ENCODE results near the gene MAN2A1. TPM values are rescaled to one million over a fixed set of nuclear protein-coding genes. Genes with fewer than 3 reads are reported as not detected.

Gene MAN2A1
- polyA plus RNA-seq, 1 experiment: 55.8 TPM

DNA sequence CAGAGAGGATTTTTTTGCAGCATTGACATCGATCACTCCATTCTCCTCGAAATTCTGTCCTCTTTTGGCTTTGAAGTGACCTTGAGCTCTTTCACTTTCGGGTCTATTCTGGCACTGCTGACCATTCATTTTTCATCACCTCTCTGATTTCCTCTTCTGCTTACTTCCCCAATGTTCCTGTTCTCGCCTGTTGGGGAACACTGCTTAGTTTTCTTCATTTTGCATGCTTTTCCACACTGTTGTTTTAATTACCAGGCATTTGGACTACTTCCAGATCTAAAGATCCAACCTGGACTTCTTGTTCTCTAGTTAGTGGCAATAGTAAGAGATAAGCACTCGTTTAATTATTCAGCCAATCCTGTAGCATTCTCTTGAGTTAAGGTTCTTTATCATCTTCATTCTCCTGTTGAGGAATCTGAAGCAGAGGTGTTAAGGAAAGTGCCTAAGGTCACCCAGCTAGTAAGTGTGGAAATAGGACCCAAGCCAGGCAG lies 53.4 kb downstream of the MAN2A1 start:
- no peaks in the 10 kb centered on the region for H3K27me3 ChIP-seq (ENCODE audit: control insufficient read depth, insufficient read depth, low read length)
- no peaks in the 10 kb centered on the region for H3K9me3 ChIP-seq (ENCODE audit: control insufficient read depth, insufficient read depth, low read length)
- no peak for DNase-seq (ENCODE audit: low read depth, low spot score)
- TF ChIP-seq, protein P1, sequence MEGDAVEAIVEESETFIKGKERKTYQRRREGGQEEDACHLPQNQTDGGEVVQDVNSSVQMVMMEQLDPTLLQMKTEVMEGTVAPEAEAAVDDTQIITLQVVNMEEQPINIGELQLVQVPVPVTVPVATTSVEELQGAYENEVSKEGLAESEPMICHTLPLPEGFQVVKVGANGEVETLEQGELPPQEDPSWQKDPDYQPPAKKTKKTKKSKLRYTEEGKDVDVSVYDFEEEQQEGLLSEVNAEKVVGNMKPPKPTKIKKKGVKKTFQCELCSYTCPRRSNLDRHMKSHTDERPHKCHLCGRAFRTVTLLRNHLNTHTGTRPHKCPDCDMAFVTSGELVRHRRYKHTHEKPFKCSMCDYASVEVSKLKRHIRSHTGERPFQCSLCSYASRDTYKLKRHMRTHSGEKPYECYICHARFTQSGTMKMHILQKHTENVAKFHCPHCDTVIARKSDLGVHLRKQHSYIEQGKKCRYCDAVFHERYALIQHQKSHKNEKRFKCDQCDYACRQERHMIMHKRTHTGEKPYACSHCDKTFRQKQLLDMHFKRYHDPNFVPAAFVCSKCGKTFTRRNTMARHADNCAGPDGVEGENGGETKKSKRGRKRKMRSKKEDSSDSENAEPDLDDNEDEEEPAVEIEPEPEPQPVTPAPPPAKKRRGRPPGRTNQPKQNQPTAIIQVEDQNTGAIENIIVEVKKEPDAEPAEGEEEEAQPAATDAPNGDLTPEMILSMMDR (IDR thresholded peaks at IDR 0.05; ENCODE audit: low read depth, low read length): no peak
- POLR2A ChIA-PET: interaction anchor here (1.3 to 2.0 kb wide), 2 partner anchors 16 to 123 kb away, joined by 4 read pairs; no protein-coding TSS in a partner anchor
- H3K4me3 ChIP-seq (ENCODE audit: low read depth, low read length): no peak overlapping the region
- CTCF ChIA-PET: no interaction called here
- peak overlapping the region; percentile 80 for H3K27ac ChIP-seq (ENCODE audit: low read depth, low read length)

DNA sequence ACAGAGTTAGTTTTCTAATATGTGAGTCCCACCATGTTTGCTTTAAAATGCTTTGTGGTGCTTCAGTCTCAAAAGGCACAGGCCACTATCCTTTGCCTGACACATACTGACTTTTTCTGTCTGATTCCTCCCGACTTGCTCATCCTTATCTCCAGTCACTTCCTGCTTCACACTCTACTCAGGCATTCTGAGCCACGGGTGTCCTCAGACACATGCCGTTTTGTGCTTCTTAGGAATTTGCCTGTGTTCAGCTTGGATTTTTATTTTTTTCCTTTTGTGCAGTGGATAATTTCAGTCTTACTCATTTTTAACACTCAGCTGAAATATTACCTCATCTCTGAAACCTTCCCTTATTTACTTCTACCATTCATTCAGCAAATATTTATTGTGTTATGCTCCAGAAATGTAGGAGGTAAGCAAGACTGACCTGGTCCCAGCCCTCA lies 54.1 kb downstream of the MAN2A1 start:
- CTCF ChIA-PET: no interaction called here

DNA sequence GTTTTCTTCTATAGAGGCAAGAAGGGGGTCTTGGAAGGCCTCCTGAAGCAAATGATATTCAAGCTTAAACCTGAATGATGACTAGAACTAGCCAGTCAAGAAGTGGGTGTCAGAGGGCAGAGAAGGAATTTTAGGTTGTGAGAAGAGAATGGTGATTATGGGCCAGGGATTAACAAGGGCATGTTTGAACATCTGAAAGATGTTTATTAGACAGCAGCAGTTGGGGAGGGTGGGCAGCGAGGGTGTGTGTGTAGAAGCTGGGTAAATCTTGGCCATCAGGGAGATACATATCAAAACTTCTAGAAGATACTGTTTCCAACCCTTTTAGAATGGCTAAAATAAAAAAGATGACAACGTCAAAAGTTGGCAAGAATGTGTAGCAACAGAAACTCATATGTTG lies 54.5 kb downstream of the MAN2A1 start:
- ChIA-PET CTCF (no interaction called here), POLR2A (interaction anchor here (0.9 to 2.0 kb wide), 3 partner anchors 15 to 121 kb away, joined by 4 read pairs; no protein-coding TSS in a partner anchor)
- H3K27me3 ChIP-seq (ENCODE audit: control insufficient read depth, insufficient read depth, low read length): no peaks in the 10 kb centered on the region
- H3K27ac ChIP-seq (ENCODE audit: low read depth, low read length): peak overlapping the region; percentile 80
- H3K4me3 ChIP-seq (ENCODE audit: low read depth, low read length): no peak overlapping the region
- TF ChIP-seq, protein P1 (IDR thresholded peaks at IDR 0.05; ENCODE audit: low read depth, low read length): no peak
- no peak for DNase-seq (ENCODE audit: low read depth, low spot score)
- H3K9me3 ChIP-seq (ENCODE audit: control insufficient read depth, insufficient read depth, low read length): no peaks in the 10 kb centered on the region

More for the DNA sequence above, 54.1 kb downstream of the MAN2A1 start:
- Histone ChIP-seq H3K4me3 (ENCODE audit: low read depth, low read length) (no peak overlapping the region), H3K27me3 (ENCODE audit: control insufficient read depth, insufficient read depth, low read length) (no peaks in the 10 kb centered on the region), H3K9me3 (ENCODE audit: control insufficient read depth, insufficient read depth, low read length) (no peaks in the 10 kb centered on the region), H3K27ac (ENCODE audit: low read depth, low read length) (peak overlapping the region; percentile 80)
- POLR2A ChIA-PET: interaction anchor here (0.9 to 2.0 kb wide), 3 partner anchors 15 to 122 kb away, joined by 4 read pairs; no protein-coding TSS in a partner anchor
- peak; percentile 71 for DNase-seq (ENCODE audit: low read depth, low spot score)
- TF ChIP-seq, protein P1 (IDR thresholded peaks at IDR 0.05; ENCODE audit: low read depth, low read length): no peak

DNA sequence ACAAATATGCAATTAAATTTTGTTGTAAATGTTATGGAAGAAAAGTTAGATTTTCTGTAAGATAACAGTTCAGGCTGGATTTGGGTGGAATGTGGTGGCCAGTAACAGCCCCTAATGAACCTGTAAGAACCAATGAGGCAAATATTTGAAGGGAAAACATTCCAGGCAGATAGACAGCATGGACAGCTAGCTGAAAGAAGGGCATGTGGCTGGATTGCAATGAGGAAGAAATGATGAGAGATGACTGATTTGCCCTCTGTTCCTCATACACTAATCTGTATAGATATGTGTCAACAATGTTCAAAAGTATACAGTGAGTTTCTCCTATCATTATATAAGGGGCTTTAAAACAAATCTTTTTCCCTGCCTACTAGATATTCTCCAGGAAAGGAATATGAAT lies 58.8 kb downstream of the MAN2A1 start:
- H3K4me3 ChIP-seq (ENCODE audit: low read depth, low read length): no peak overlapping the region
- no peaks in the 10 kb centered on the region for H3K9me3 ChIP-seq (ENCODE audit: control insufficient read depth, insufficient read depth, low read length)
- TF ChIP-seq, protein P1 (IDR thresholded peaks at IDR 0.05; ENCODE audit: low read depth, low read length): no peak
- no peak for DNase-seq (ENCODE audit: low read depth, low spot score)
- CTCF ChIA-PET: interaction anchor here (1.0 to 2.0 kb wide), 2 partner anchors 22 to 58 kb away, joined by 3 to 11 read pairs; partner anchors contain the start of gene MAN2A1
- POLR2A ChIA-PET: no interaction called here
- H3K27me3 ChIP-seq (ENCODE audit: control insufficient read depth, insufficient read depth, low read length): no peaks in the 10 kb centered on the region
- H3K27ac ChIP-seq (ENCODE audit: low read depth, low read length): no peak overlapping the region

DNA sequence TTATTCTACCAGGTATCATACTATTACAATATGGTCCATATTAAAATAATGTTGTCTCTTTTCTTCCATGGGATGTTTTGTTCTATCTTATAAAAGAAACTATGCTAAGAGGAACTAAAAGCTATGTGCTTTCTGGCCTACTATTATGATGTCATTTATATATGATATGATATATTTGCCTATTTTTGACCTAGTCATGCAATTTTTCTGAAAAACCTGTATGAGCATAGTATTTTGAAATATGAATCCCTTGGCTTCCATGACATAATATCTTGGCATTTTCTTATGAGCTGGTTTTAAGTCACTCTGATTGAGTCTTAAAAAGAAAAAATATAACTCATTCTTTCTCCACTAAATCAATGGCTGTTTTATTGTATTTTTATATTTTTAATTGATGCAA lies 60.7 kb downstream of the MAN2A1 start:
- Histone ChIP-seq H3K27ac (ENCODE audit: low read depth, low read length) (no peak overlapping the region), H3K4me3 (ENCODE audit: low read depth, low read length) (no peak overlapping the region), H3K27me3 (ENCODE audit: control insufficient read depth, insufficient read depth, low read length) (no peaks in the 10 kb centered on the region), H3K9me3 (ENCODE audit: control insufficient read depth, insufficient read depth, low read length) (no peaks in the 10 kb centered on the region)
- ChIA-PET POLR2A (no interaction called here), CTCF (interaction anchor here (2.0 kb wide), 1 partner anchor 60 kb away, joined by 11 read pairs; the partner anchor contains the start of gene MAN2A1)
- TF ChIP-seq, protein P1 (IDR thresholded peaks at IDR 0.05; ENCODE audit: low read depth, low read length): no peak
- no peak for DNase-seq (ENCODE audit: low read depth, low spot score)

Data from AG04450 (cell line).